Measurements from ENCODE around the gene CDH4.

Gene CDH4

DNA sequence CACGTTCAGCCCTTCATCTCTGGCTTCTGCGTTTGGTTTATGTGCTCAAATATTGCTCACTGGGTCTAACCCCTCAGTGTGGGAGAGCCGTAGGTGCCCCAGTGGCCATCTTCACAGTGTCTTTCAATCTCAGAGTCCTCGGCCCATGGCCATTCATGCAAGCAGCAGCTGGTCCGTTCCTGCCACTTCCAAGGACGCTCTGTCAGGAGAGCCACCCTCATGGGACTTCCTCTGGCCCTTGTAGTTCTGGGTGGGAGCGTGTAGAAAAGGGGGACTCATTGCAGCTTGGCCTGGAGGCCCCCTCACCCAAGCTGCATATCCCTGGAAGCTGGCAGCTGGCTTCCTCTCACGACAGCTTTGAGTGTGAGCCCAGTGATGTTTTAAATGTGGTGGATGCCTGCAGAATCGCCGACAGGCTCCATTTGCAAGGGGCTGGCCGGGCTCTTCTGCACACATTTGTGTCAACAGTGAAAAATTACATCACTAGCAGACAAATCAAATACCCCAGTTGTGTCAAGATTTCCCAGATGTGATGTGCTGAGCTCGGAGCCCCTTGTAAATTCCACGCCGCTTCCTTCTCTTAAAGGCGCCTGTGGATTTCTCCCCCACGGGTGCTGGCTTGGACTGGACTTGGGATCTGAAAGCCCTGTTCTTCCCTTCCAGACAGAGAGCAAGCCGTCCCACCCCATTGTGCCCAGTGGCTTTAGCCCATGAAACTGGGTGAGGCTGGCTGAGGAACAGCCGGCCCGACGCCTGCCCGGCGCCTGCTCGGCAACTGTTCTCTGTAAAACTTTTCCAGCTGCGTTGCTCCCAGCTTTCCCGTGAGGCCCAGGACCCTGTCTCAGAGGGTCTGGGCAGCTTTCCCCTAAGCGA is 453.6 kb downstream of the CDH4 start (continued):
- TF ChIP-seq, protein P1, sequence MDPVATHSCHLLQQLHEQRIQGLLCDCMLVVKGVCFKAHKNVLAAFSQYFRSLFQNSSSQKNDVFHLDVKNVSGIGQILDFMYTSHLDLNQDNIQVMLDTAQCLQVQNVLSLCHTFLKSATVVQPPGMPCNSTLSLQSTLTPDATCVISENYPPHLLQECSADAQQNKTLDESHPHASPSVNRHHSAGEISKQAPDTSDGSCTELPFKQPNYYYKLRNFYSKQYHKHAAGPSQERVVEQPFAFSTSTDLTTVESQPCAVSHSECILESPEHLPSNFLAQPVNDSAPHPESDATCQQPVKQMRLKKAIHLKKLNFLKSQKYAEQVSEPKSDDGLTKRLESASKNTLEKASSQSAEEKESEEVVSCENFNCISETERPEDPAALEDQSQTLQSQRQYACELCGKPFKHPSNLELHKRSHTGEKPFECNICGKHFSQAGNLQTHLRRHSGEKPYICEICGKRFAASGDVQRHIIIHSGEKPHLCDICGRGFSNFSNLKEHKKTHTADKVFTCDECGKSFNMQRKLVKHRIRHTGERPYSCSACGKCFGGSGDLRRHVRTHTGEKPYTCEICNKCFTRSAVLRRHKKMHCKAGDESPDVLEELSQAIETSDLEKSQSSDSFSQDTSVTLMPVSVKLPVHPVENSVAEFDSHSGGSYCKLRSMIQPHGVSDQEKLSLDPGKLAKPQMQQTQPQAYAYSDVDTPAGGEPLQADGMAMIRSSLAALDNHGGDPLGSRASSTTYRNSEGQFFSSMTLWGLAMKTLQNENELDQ (tag by site-specific recombination; IDR thresholded peaks at IDR 0.05; ENCODE audit: low read depth) = no peak
- TF ChIP-seq ZNF155 (tag by site-specific recombination; IDR thresholded peaks at IDR 0.05) (no peak), ZNF610 (tag by site-specific recombination; IDR thresholded peaks at IDR 0.05; ENCODE audit: borderline replicate concordance) (no peak), ZSCAN30 (tag by site-specific recombination; IDR thresholded peaks at IDR 0.05) (no peak), ZNF768 (tag by site-specific recombination; IDR thresholded peaks at IDR 0.05) (no peak)

DNA sequence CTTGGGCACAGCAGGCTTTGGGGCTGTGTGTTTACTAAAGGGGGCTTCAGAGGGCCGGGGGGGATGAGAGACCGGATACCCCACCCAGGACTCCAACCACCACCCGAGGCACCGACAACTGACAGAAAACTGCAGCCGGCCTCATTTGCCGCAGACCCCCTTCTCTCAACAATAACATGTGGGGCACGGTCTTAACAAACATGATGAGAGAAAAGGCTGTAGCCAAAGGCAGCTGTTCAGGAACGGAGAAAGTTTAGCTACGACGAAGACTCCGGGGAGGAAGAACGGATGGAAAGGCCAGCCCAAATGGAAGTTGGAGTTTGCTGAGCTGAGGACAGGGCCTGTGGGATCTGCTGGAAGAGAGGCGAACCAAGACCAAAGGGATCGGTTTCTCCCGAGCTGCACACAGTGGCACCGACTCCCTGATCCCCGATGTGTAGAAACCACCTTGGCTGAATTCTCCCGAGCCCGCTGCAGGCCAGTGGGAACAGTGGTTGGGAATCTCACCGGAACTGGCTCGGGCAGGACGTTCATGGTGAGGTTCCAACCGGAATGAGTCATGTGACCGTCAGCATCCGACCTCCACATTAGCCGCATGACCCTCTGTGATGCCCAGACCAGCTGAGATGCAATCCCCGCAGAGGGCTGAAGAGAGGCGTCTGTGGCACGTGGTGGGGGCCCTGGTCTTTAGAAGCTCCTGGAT is 454.3 kb downstream of the CDH4 start:
- no peak overlapping the region for H3K27ac ChIP-seq (ENCODE audit: extremely low read depth, low read depth, low read length)
- H3K4me3 ChIP-seq (ENCODE audit: low read depth, low read length) = no peak overlapping the region
- TF ChIP-seq, protein P2, sequence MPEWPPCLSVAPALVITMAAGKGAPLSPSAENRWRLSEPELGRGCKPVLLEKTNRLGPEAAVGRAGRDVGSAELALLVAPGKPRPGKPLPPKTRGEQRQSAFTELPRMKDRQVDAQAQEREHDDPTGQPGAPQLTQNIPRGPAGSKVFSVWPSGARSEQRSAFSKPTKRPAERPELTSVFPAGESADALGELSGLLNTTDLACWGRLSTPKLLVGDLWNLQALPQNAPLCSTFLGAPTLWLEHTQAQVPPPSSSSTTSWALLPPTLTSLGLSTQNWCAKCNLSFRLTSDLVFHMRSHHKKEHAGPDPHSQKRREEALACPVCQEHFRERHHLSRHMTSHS (tag by site-specific recombination; IDR thresholded peaks at IDR 0.05) = no peak
- TF ChIP-seq HOXA7 (CRISPR knock-in tag; IDR thresholded peaks at IDR 0.05; ENCODE audit: borderline replicate concordance) (no peak), ZNF501 (tag by site-specific recombination; IDR thresholded peaks at IDR 0.05) (no peak), ZNF571 (tag by site-specific recombination; IDR thresholded peaks at IDR 0.05) (no peak), ZNF423 (tag by site-specific recombination; IDR thresholded peaks at IDR 0.05) (no peak), IKZF3 (tag by site-specific recombination; IDR thresholded peaks at IDR 0.05) (no peak), KLF1 (tag by site-specific recombination; IDR thresholded peaks at IDR 0.05) (no peak), ZSCAN16 (tag by site-specific recombination; IDR thresholded peaks at IDR 0.05) (no peak), ZNF791 (tag by site-specific recombination; IDR thresholded peaks at IDR 0.05) (no peak), ZNF626 (tag by site-specific recombination; IDR thresholded peaks at IDR 0.05) (no peak)
- TF ChIP-seq, protein P3, sequence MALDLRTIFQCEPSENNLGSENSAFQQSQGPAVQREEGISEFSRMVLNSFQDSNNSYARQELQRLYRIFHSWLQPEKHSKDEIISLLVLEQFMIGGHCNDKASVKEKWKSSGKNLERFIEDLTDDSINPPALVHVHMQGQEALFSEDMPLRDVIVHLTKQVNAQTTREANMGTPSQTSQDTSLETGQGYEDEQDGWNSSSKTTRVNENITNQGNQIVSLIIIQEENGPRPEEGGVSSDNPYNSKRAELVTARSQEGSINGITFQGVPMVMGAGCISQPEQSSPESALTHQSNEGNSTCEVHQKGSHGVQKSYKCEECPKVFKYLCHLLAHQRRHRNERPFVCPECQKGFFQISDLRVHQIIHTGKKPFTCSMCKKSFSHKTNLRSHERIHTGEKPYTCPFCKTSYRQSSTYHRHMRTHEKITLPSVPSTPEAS (tag by site-specific recombination; IDR thresholded peaks at IDR 0.05) = no peak
- no peaks in the 10 kb centered on the region for H3K36me3 ChIP-seq (ENCODE audit: control insufficient read depth in 2 of 2, insufficient read depth in 1 of 2, low read length in 2 of 2)
- POLR2A ChIA-PET = no interaction called here
- H3K4me1 ChIP-seq (ENCODE audit: control insufficient read depth, insufficient read depth, low read length) = no peaks in the 10 kb centered on the region
- CTCF ChIA-PET = no interaction called here
- H3K9me3 ChIP-seq (ENCODE audit: control insufficient read depth, insufficient read depth, low read depth, low read length) = no peaks in the 10 kb centered on the region

DNA sequence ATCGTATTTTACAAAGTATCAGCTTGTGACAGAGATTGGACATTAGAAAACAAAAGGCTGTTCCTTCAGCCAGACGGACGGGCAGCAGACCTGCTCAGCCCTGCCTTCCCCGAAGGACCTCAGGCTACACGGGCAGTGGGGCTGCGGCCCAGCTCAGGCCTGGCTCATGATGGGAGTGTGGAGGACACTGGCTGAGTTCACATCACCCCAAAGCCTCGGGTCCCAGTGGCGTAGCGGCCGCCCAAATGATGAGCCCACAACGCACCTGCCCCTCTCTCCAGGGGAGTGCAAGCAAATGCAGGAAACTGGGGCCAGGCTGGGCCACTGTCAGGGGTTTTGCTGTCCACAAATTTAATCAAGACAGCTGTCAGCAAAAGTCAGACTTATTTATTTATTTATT is 456.8 kb downstream of the CDH4 start:
- H3K27ac ChIP-seq (ENCODE audit: extremely low read depth, low read depth, low read length) = no peak overlapping the region
- H3K9me3 ChIP-seq (ENCODE audit: control insufficient read depth, insufficient read depth, low read depth, low read length) = no peaks in the 10 kb centered on the region
- CTCF ChIA-PET = no interaction called here
- H3K4me1 ChIP-seq (ENCODE audit: control insufficient read depth, insufficient read depth, low read length) = no peaks in the 10 kb centered on the region
- POLR2A ChIA-PET = no interaction called here
- no peaks in the 10 kb centered on the region for H3K36me3 ChIP-seq (ENCODE audit: control insufficient read depth in 2 of 2, insufficient read depth in 1 of 2, low read length in 2 of 2)
- H3K4me3 ChIP-seq (ENCODE audit: low read depth, low read length) = no peak overlapping the region
- TF ChIP-seq ZNF121 (tag by site-specific recombination; IDR thresholded peaks at IDR 0.05) = no peak
- no peak for TF ChIP-seq ZNF335 (tag by site-specific recombination; conservative IDR thresholded peaks at IDR 0.05)
- no peak for TF ChIP-seq ZNF248 (tag by site-specific recombination; IDR thresholded peaks at IDR 0.05)
- no peak for TF ChIP-seq ZBTB17 (tag by site-specific recombination; IDR thresholded peaks at IDR 0.05)
- TF ChIP-seq, protein P4, sequence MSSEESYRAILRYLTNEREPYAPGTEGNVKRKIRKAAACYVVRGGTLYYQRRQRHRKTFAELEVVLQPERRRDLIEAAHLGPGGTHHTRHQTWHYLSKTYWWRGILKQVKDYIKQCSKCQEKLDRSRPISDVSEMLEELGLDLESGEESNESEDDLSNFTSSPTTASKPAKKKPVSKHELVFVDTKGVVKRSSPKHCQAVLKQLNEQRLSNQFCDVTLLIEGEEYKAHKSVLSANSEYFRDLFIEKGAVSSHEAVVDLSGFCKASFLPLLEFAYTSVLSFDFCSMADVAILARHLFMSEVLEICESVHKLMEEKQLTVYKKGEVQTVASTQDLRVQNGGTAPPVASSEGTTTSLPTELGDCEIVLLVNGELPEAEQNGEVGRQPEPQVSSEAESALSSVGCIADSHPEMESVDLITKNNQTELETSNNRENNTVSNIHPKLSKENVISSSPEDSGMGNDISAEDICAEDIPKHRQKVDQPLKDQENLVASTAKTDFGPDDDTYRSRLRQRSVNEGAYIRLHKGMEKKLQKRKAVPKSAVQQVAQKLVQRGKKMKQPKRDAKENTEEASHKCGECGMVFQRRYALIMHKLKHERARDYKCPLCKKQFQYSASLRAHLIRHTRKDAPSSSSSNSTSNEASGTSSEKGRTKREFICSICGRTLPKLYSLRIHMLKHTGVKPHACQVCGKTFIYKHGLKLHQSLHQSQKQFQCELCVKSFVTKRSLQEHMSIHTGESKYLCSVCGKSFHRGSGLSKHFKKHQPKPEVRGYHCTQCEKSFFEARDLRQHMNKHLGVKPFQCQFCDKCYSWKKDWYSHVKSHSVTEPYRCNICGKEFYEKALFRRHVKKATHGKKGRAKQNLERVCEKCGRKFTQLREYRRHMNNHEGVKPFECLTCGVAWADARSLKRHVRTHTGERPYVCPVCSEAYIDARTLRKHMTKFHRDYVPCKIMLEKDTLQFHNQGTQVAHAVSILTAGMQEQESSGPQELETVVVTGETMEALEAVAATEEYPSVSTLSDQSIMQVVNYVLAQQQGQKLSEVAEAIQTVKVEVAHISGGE (tag by site-specific recombination; conservative IDR thresholded peaks at IDR 0.05; ENCODE audit: low read depth) = no peak
- TF ChIP-seq KLF1 (tag by site-specific recombination; IDR thresholded peaks at IDR 0.05) = no peak
- TF ChIP-seq, protein P1 (tag by site-specific recombination; IDR thresholded peaks at IDR 0.05; ENCODE audit: low read depth) = no peak
- no peak for TF ChIP-seq KLF10 (tag by site-specific recombination; IDR thresholded peaks at IDR 0.05)
